B cell (primary cell): ENCODE results near the gene KMT2C. TPM values are rescaled to one million over a fixed set of nuclear protein-coding genes. Genes with fewer than 3 reads are reported as not detected.

Experiments used
- ATAC-seq: fragments of 200-7000 bp; cut with Tn5 transposase; one replicate; pipeline ENCODE4 v1.10.0; 2021; ENCODE audit warnings: low read depth, mild to moderate bottlenecking, moderate number of reproducible peaks, moderate library complexity
- CTCF ChIA-PET: fragments of 350-600 bp; sonication (Branson Sonifier 250); formaldehyde crosslinking; loops from one replicate; lab custom pipeline; 2021; ENCODE audit warnings: antibody characterized with exemption, inconsistent platforms; lab: Charles Lee
- POLR2A ChIA-PET: fragments of 350-600 bp; sonication (Branson Sonifier 250); formaldehyde crosslinking; loops from one replicate; lab custom pipeline; 2021; ENCODE audit warnings: antibody characterized with exemption; lab: Charles Lee
- DNase-seq: peaks from one replicate; pipeline ENCODE4 v3.0.0; 2013
- H2AFZ ChIP-seq: 2 replicates; pipeline ENCODE4 v1.6.1; 2012; ENCODE audit warnings: mild to moderate bottlenecking, low read depth, low read length; ENCODE audit not compliant: insufficient read depth, poor library complexity, severe bottlenecking
- H3K27ac ChIP-seq, 2 donors: 1 replicate in 1 of 2; 2 replicates in 1 of 2; pipeline ENCODE4 v1.5.1; 2012 to 2013; ENCODE audit warnings: low read length in 2 of 2, mild to moderate bottlenecking in 2 of 2, moderate library complexity in 1 of 2
- H3K27me3 ChIP-seq, 4 experiments: fragments of 200-600 bp in 1 of 4; sonication (generic) in 1 of 4; replicated peaks in 1 of 4; 1 replicate in 2 of 4; 2 replicates in 2 of 4; pipeline versions ENCODE4 v1.6.1 to v1.7.0; 2013 to 2016; ENCODE audit warnings: low read length in 3 of 4, mild to moderate bottlenecking in 2 of 4, mixed read lengths in 1 of 4, moderate library complexity in 1 of 4; ENCODE audit not compliant: insufficient read depth in 4 of 4, control insufficient read depth in 3 of 4; ENCODE audit errors: control extremely low read depth in 1 of 4
- H3K36me3 ChIP-seq, 2 experiments: replicated peaks in 1 of 2; 1 replicate in 1 of 2; 2 replicates in 1 of 2; pipeline versions ENCODE4 v1.6.1 to v1.7.1; 2013; ENCODE audit warnings: low read length in 1 of 2; ENCODE audit not compliant: insufficient read depth in 2 of 2, control insufficient read depth in 1 of 2; ENCODE audit errors: control extremely low read depth in 1 of 2, extremely low read depth in 1 of 2
- H3K4me1 ChIP-seq, 2 donors: fragments of 200-600 bp in 1 of 2; sonication (generic) in 1 of 2; 1 replicate in 1 of 2; 2 replicates in 1 of 2; pipeline versions ENCODE4 v1.5.1 to v1.6.1; 2013 to 2017; ENCODE audit warnings: low read length in 2 of 2; ENCODE audit not compliant: control insufficient read depth in 2 of 2, insufficient read depth in 2 of 2
- H3K4me2 ChIP-seq: replicated peaks from 2 replicates; pipeline ENCODE3; 2012; ENCODE audit warnings: mild to moderate bottlenecking, low read depth, low read length; ENCODE audit not compliant: poor library complexity, severe bottlenecking
- H3K4me3 ChIP-seq, 5 experiments: fragments of 200-600 bp in 1 of 5; sonication (generic) in 1 of 5; 1 replicate in 3 of 5; 2 replicates in 2 of 5; pipeline versions ENCODE4 v1.5.1 to v1.7.0; 2011 to 2016; ENCODE audit warnings: low read length in 4 of 5, mild to moderate bottlenecking in 4 of 5, low read depth in 2 of 5, control low read depth in 1 of 5, moderate library complexity in 1 of 5; ENCODE audit not compliant: insufficient read depth in 1 of 5; ENCODE audit errors: control extremely low read depth in 1 of 5, extremely low read depth in 1 of 5
- H3K79me2 ChIP-seq: fragments of 200-600 bp; sonication (generic); one replicate; pipeline ENCODE4 v1.6.0; 2016; ENCODE audit warnings: low read length; ENCODE audit not compliant: control insufficient read depth, insufficient read depth
- H3K9ac ChIP-seq: fragments of 200-600 bp; sonication (generic); 2 replicates; pipeline ENCODE4 v1.6.1; 2017; ENCODE audit warnings: mild to moderate bottlenecking, low read length, moderate library complexity
- H3K9me3 ChIP-seq, 3 donors: one replicate each; pipeline versions ENCODE4 v1.6.1 to v1.7.1; 2013; ENCODE audit warnings: low read length in 2 of 3; ENCODE audit not compliant: control insufficient read depth in 2 of 3, insufficient read depth in 1 of 3; ENCODE audit errors: control extremely low read depth in 1 of 3
- H4K20me1 ChIP-seq: 2 replicates; pipeline ENCODE4 v1.6.0; 2012; ENCODE audit warnings: mild to moderate bottlenecking, low read length; ENCODE audit not compliant: insufficient read depth, control insufficient read depth, poor library complexity, severe bottlenecking
- H3K27ac Mint-ChIP-seq: one replicate; pipeline ENCODE4 v1.8.0; 2021; ENCODE audit warnings: mixed read lengths
- H3K27me3 Mint-ChIP-seq: one replicate; pipeline ENCODE4 v1.8.0; 2021; ENCODE audit warnings: mixed read lengths
- H3K4me1 Mint-ChIP-seq: one replicate; pipeline ENCODE4 v1.8.0; 2021; ENCODE audit warnings: mixed read lengths
- H3K4me3 Mint-ChIP-seq: one replicate; pipeline ENCODE4 v1.8.0; 2021; ENCODE audit warnings: mixed read lengths
- H3K9me3 Mint-ChIP-seq: one replicate; pipeline ENCODE4 v1.8.0; 2022; ENCODE audit warnings: mixed read lengths; ENCODE audit not compliant: insufficient read depth
- CTCF ChIP-seq: fragments of 200-600 bp; IDR thresholded peaks from one replicate; pipeline ENCODE4 v1.8.0; 2022; ENCODE audit warnings: antibody characterized with exemption, mild to moderate bottlenecking
- EZH2 ChIP-seq: IDR thresholded peaks from 2 replicates; pipeline ENCODE4 v1.6.1; 2012; ENCODE audit warnings: borderline replicate concordance, low read depth, mild to moderate bottlenecking, moderate library complexity, low read length; ENCODE audit not compliant: insufficient read depth, poor library complexity, severe bottlenecking
- WGBS: methylation state at CpG from one replicate; pipeline ENCODE4 v1.1.5; 2013; ENCODE audit warnings: missing lambda C conversion rate; ENCODE audit not compliant: insufficient coverage; 5-methylcytosine and 5-hydroxymethylcytosine counted together
- intact Hi-C: fragments of 100-400 bp; cut with micrococcal nuclease; formaldehyde crosslinking; loops from one replicate; pipeline ENCODE4 v1.10.0; 2022
- polyA plus RNA-seq: library from polyadenylated mRNA; depleted of rRNA; stranded (reverse); fragments of >200 nt; gene quantifications from 2 replicates; pipeline ENCODE4 v1.2.3, GENCODE V29; 2012
- total RNA-seq, 2 donors: library from RNA; stranded (reverse); fragments of 120-200 nt in 1 of 2; gene quantifications; 1 replicate in 1 of 2; 2 replicates in 1 of 2; pipeline versions ENCODE4 v1.2.3 to v1.2.4, GENCODE V29; 2013 to 2022

The KMT2C gene
- total and polyA plus RNA-seq, 2 donors (not counting 1 experiment from before 2014, with no cell fraction given), result 14.9 to 171 TPM

GRCh38 chr7:152342796-152343195, 93.0 kb downstream of the KMT2C start:
- ChIA-PET CTCF (interaction anchor here (1.4 to 3.9 kb wide), 2 partner anchors 12 to 364 kb away, joined by 7 to 32 read pairs; no protein-coding TSS in a partner anchor), POLR2A (interaction anchor here (0.8 kb wide), 1 partner anchor 92 kb away, joined by 4 read pairs; no protein-coding TSS in a partner anchor)
- intact Hi-C loops, result loop anchor here (5.0 kb wide), 1 partner anchor 120 kb away; no protein-coding TSS in a partner anchor
- Histone ChIP-seq H3K9ac (peak overlapping the region; percentile 20), H4K20me1 (peaks cover 42% of the 10 kb centered on the region), H3K4me2 (no peak overlapping the region), H3K4me1 (peaks cover 22 to 28% of the 10 kb centered on the region in 2 donors), H3K27ac (peak overlapping the region in 1 of 2 donors; percentile 40), H3K27me3 (no peaks in the 10 kb centered on the region), H3K4me3 (no peak overlapping the region), H2AFZ (no peak overlapping the region), H3K9me3 (peaks cover 0 to 10% (median 5%) of the 10 kb centered on the region in 3 donors), H3K36me3 (peaks cover 7 to 8% of the 10 kb centered on the region in 2 experiments), H3K79me2 (peaks cover 88% of the 10 kb centered on the region)
- H3K9me3 Mint-ChIP-seq, result peaks cover 2% of the 10 kb centered on the region
- DNase-seq, result no peak
- H3K4me3 Mint-ChIP-seq, result peak overlapping the region; percentile 26
- TF ChIP-seq EZH2 (no peak), CTCF (no peak)
- H3K4me1 Mint-ChIP-seq, result peaks cover 42% of the 10 kb centered on the region
- ATAC-seq, result no peak
- no peaks in the 10 kb centered on the region for H3K27me3 Mint-ChIP-seq
- WGBS, result no CpG with 5 or more reads among the region's 2 CpGs
- no peak overlapping the region for H3K27ac Mint-ChIP-seq

- peak overlapping the region; percentile 56 for H3K4me3 Mint-ChIP-seq
- Histone ChIP-seq H2AFZ (no peak overlapping the region), H3K9me3 (peaks cover 0 to 9% (median 0%) of the 10 kb centered on the region in 3 donors), H3K4me3 (no peak overlapping the region), H3K9ac (no peak overlapping the region), H4K20me1 (peaks cover 48% of the 10 kb centered on the region), H3K4me2 (peak overlapping the region; percentile 23), H3K27ac (no peak overlapping the region), H3K36me3 (peaks cover 0 to 3% of the 10 kb centered on the region in 2 experiments), H3K79me2 (peaks cover 87% of the 10 kb centered on the region), H3K4me1 (peaks cover 28 to 34% of the 10 kb centered on the region in 2 donors), H3K27me3 (no peaks in the 10 kb centered on the region)
- WGBS, result no CpG with 5 or more reads among the region's 2 CpGs
- CTCF ChIA-PET, result interaction anchor here (1.3 to 3.9 kb wide), 3 partner anchors 11 to 418 kb away, joined by 4 to 32 read pairs (median 7); no protein-coding TSS in a partner anchor
- no peak for DNase-seq
- H3K27ac Mint-ChIP-seq, result peak overlapping the region; percentile 56
- no peak for ATAC-seq
- H3K4me1 Mint-ChIP-seq, result peaks cover 49% of the 10 kb centered on the region
- POLR2A ChIA-PET, result interaction anchor here (0.6 to 0.8 kb wide), 2 partner anchors 81 to 93 kb away, joined by 4 read pairs; no protein-coding TSS in a partner anchor
- no peak for TF ChIP-seq CTCF
- TF ChIP-seq EZH2, result no peak
- H3K27me3 Mint-ChIP-seq, result no peaks in the 10 kb centered on the region
- intact Hi-C loops, result loop anchor here (5.0 kb wide), 1 partner anchor 120 kb away; no protein-coding TSS in a partner anchor
- no peaks in the 10 kb centered on the region for H3K9me3 Mint-ChIP-seq
Measured at GRCh38 chr7:152341914-152342236, 93.9 kb downstream of the KMT2C start.
